ENCODE measurements around the gene CDK1. TPM values are rescaled to one million over a fixed set of nuclear protein-coding genes. Genes with fewer than 3 reads are reported as not detected.

Gene CDK1
- 1 to 10 TPM in 1 of 4 donors, under 1 TPM in 3; 0.26 to 2.8 (median 0.75) TPM for total RNA-seq

GRCh38 chr10:60778214-60778970, at the start of gene CDK1:
Gene CDK1, plus strand, starts transcription at chr10:60778478. Its CDS starts 1,688 bp downstream, at chr10:60780166.
- H3K4me1 ChIP-seq = peaks cover 6 to 14% (median 8%) of the 10 kb centered on the region in 4 donors
- H3K36me3 ChIP-seq = no peaks in the 10 kb centered on the region
- DNase-seq (ENCODE audit: extremely low spot score) = peak; percentile 98
- under 1% methylated on average over 35 of the region's 58 CpGs for whole genome bisulfite sequencing
- peaks cover 0 to 7% (median 0%) of the 10 kb centered on the region in 4 donors for H3K27me3 ChIP-seq
- no peaks in the 10 kb centered on the region for H3K9me3 ChIP-seq
- TF ChIP-seq, protein P1, sequence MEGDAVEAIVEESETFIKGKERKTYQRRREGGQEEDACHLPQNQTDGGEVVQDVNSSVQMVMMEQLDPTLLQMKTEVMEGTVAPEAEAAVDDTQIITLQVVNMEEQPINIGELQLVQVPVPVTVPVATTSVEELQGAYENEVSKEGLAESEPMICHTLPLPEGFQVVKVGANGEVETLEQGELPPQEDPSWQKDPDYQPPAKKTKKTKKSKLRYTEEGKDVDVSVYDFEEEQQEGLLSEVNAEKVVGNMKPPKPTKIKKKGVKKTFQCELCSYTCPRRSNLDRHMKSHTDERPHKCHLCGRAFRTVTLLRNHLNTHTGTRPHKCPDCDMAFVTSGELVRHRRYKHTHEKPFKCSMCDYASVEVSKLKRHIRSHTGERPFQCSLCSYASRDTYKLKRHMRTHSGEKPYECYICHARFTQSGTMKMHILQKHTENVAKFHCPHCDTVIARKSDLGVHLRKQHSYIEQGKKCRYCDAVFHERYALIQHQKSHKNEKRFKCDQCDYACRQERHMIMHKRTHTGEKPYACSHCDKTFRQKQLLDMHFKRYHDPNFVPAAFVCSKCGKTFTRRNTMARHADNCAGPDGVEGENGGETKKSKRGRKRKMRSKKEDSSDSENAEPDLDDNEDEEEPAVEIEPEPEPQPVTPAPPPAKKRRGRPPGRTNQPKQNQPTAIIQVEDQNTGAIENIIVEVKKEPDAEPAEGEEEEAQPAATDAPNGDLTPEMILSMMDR (IDR thresholded peaks at IDR 0.05) = peak in 1 of 3 experiments; percentile 19
- TF ChIP-seq EP300 (IDR thresholded peaks at IDR 0.05) (no peak), POLR2AphosphoS5 (IDR thresholded peaks at IDR 0.05) (peak; percentile 14 to 85)
- H3K27ac ChIP-seq (replicated peaks in 1 of 4) = peak within 1 kb of the TSS in 1 of 4 donors; percentile 54
- H3K4me3 ChIP-seq = peak within 1 kb of the TSS; percentile 61 to 76 (median 64)
- intact Hi-C loops (cut with DNase I) = no loop called here

DNA sequence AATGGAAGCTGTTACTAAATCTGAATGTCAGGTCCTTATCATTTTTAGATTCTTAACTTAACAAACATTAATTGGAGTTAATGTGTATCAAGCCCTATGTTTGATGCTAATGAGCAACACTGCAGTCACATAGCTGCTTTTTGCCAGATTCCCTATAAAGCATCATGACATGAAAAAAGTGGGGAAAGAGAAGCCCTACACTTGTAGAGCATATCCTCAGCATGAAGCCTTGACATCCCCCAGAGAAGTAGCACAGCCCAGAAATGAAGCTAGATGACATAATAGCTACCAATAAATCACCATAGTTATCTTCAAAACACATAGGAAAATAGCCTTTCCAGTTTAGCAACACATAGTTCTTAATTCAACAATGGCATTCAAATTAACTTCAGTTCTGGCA, 49.2 kb upstream of the CDK1 start:
- no peak overlapping the region for H3K27ac ChIP-seq (replicated peaks in 1 of 4)
- H3K4me3 ChIP-seq = no peak overlapping the region
- intact Hi-C loops (cut with DNase I) = no loop called here
- peaks cover 6 to 17% (median 13%) of the 10 kb centered on the region in 4 donors for H3K4me1 ChIP-seq
- no peak for DNase-seq (ENCODE audit: extremely low spot score)
- H3K9me3 ChIP-seq = no peaks in the 10 kb centered on the region
- no peaks in the 10 kb centered on the region for H3K36me3 ChIP-seq
- H3K27me3 ChIP-seq = peaks cover 0 to 22% (median 11%) of the 10 kb centered on the region in 4 donors
- TF ChIP-seq POLR2AphosphoS5 (IDR thresholded peaks at IDR 0.05) (no peak), EP300 (IDR thresholded peaks at IDR 0.05) (no peak), POLR2A (IDR thresholded peaks at IDR 0.05; ENCODE audit: low read depth) (no peak)
- TF ChIP-seq, protein P1 (IDR thresholded peaks at IDR 0.05) = no peak

DNA sequence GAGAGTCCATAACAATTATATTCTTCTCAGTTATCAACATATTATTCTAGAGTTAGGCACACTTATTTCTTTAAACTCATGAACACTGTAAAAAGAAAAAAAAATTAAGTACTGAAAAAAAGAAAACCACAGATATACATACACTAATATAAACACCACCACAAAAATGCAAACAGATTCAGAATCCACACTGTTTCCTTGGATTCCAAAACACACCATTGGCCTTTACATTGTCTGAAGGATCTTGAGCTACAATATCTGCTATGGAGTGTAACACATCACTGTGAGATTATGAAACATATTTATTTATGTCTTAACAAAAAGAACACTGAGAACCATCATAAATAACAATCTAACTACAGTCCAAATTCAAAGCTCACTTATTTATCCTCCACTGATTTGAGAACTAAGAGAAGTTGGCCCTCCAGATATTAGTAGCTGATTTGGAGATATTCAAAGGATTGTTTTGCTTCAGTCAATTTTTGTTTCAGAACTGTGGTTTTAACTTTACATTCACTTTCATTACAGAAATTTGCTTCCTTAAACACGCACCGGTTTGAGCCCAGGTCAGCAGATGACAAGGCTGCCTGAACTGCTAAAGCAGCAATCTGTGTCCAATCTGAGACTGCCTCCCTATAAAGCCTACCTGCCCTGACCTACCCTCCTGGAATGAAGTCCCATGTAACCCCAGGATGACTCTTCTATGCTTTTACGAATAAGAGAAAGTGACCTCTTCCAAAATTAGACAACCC, 47.0 kb upstream of the CDK1 start:
- WGBS = 63% methylated on average over 3 of the region's 3 CpGs
- no peak for DNase-seq (ENCODE audit: extremely low spot score)
- no peak overlapping the region for H3K4me3 ChIP-seq
- peaks cover 0 to 43% (median 16%) of the 10 kb centered on the region in 4 donors for H3K27me3 ChIP-seq
- intact Hi-C loops (cut with DNase I) = no loop called here
- TF ChIP-seq POLR2A (IDR thresholded peaks at IDR 0.05; ENCODE audit: low read depth) (no peak), EP300 (IDR thresholded peaks at IDR 0.05) (no peak), POLR2AphosphoS5 (IDR thresholded peaks at IDR 0.05) (no peak)
- TF ChIP-seq, protein P1 (IDR thresholded peaks at IDR 0.05) = no peak
- no peaks in the 10 kb centered on the region for H3K9me3 ChIP-seq
- peaks cover 6 to 17% (median 13%) of the 10 kb centered on the region in 4 donors for H3K4me1 ChIP-seq
- H3K27ac ChIP-seq (replicated peaks in 1 of 4) = no peak overlapping the region
- H3K36me3 ChIP-seq = no peaks in the 10 kb centered on the region

DNA sequence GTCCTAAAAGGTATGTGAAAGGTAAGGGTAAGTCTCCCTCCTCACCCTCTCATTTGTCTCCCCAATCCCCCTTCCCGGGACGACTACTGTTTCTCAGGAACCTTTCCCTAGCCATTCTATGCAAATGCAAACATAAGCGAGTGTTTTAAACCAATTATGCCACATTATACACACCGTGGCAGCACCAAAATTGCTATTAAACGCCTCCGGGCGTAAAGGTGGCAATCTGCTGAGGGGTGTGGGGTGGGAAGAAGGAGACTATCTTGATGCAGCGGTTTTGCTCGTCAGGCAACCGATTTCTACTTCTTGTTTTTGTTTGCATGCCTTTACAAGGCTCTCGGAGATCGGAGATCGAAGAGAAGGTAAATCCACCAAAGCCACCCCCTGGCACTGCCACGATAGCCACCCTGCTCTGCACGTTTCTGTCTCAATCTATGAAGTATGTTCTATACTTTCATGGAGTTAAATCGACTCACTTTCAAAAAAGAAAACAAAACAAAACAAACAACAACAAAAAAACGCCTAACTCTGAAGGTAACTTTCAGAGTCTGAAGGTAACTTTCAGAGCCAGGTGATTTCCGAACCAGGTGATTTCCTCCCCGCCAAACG, 46.0 kb upstream of the CDK1 start:
- no peaks in the 10 kb centered on the region for H3K9me3 ChIP-seq
- no peaks in the 10 kb centered on the region for H3K36me3 ChIP-seq
- peaks cover 0 to 44% (median 16%) of the 10 kb centered on the region in 4 donors for H3K27me3 ChIP-seq
- peak overlapping the region; percentile 50 to 67 (median 58) for H3K4me3 ChIP-seq
- TF ChIP-seq POLR2AphosphoS5 (IDR thresholded peaks at IDR 0.05) (no peak), POLR2A (IDR thresholded peaks at IDR 0.05; ENCODE audit: low read depth) (no peak), EP300 (IDR thresholded peaks at IDR 0.05) (no peak)
- TF ChIP-seq, protein P1 (IDR thresholded peaks at IDR 0.05) = no peak
- no peak overlapping the region for H3K27ac ChIP-seq (replicated peaks in 1 of 4)
- 59% methylated on average over 20 of the region's 20 CpGs for WGBS
- DNase-seq (ENCODE audit: extremely low spot score) = no peak
- intact Hi-C loops (cut with DNase I) = no loop called here
- H3K4me1 ChIP-seq = peaks cover 6 to 17% (median 13%) of the 10 kb centered on the region in 4 donors

Measured in esophagus muscularis mucosa (tissue), 4 donors.